ENCODE measurements around the gene NMT1.
A peak's percentile ranks its signal among the peaks of the same experiment; 100 is the strongest.

NMT1 gene

DNA sequence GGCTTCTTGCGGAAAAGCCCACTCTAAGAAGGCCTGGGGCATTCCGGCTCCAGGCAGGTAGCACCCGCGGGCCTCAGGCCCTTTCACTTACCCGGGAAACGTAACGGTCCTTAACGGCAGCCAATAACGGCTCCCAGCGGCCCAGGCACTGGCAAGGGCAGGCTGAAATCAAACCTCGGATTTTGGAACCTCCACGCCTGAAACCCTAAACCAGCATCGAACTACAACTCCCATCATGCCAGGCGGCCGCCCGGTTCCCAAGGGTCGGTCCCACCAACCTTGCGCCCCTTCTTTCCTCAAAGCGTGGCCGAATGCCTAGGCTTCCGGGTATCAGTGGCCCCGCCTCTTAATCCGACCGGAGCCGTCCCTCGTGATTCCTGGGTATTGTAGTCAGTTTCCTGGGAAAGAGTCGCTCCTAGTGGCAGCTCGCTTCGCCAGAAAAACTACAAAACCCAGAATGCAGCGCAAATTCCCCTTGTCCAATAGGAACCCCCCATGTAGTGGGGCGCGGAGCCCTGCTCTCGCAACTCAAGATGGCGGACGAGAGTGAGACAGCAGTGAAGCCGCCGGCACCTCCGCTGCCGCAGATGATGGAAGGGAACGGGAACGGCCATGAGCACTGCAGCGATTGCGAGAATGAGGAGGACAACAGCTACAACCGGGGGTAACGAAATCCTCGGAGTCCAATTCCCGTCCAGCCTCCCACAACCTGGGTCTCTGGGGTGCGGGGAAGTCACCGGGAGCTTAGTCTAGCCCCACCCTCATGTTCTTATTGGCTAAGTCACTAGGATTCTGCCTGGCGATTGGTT lies at the start of gene NMT1:
Gene NMT1 (plus strand): TSS at position 521 of the 809 bp plus-strand sequence. CDS start 13 bp downstream, at position 534.
- peak; percentile 98 to 99 for DNase-seq

DNA sequence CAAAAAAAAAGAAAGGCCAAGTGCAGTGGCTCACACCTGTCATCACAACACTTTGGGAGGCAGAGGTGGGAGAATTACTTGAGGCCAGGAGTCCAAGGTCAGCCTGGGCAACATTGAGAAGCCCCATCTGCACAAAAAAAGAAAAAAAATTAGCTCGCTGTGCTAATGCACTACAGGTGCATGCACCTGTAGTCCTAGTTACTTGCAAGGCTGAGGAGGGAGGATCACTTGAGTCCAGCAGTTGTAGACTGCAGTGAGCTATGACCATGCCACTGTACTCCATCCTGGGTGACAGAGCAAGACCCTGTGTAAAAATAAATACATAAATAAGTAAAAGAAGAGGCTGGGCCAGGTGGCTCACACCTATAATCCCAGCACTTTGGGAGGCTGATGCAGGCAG lies 49.4 kb upstream of the NMT1 start:
- DNase-seq, result no peak

DNA sequence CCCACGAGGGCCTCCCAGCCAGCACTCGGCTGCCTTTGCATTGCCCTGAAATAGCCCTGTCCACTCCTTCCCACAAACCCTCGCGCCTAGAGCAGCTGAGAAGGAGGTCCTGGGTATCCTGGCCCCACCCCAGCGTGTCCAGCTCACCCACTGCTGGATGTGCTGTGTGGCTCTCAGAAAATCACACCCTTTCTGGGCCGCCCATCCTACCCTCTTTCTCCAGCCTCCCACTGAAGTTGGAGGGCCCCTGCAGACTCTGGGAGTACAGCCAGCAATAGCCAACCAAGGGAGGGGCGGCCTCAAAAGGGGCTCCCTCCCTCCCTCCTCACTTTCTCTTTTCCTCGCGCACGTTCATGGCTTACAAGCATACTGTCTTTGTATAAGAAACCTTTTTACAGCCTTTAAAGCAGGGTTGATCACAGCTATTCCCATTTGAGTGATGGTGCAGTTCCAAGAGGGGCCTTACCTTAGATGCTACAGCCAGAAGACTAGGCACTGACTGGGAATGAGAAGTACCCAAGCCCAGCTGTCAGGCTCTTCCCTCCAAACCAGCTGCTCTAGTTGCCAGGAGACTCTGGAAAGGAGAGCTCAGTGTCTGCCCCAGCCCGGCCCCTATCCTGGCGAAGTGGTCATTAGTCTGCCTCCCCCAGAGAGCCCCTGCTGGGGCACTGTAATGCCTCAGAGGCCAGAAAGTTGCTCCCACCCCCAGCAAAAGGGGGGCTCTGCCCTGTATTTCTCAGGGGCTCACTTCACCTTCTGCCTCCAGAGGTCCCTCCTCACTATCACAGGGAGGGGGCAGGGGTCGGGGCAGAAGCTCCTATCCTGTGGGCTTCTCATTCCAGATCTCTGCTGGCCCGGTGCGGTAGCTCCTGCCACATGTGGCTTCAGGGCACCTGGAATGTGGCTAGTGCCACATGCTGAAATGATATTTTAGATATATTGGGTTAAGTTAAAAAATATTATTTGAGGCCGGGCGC lies 47.8 kb upstream of the NMT1 start:
- no peak for DNase-seq

DNA sequence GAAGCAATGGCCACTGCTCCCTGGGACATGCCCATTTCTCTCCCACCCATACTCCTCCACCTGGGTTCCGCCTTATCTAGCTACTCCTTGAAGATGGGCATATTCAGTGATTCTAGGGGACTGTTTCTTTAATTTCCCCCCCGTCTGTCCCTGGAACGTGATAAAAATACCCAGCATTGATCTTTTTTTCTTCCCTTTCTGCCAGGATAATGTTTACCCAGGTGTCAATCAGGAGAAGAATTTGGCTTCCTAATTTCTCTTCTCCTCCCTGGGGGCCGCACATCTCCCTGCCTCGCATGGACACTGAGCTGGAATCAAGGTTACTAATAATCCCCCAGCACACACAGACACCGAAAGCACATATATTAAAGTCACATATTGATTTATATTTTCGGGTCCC lies 44.9 kb upstream of the NMT1 start:
- no peak for DNase-seq

DNA sequence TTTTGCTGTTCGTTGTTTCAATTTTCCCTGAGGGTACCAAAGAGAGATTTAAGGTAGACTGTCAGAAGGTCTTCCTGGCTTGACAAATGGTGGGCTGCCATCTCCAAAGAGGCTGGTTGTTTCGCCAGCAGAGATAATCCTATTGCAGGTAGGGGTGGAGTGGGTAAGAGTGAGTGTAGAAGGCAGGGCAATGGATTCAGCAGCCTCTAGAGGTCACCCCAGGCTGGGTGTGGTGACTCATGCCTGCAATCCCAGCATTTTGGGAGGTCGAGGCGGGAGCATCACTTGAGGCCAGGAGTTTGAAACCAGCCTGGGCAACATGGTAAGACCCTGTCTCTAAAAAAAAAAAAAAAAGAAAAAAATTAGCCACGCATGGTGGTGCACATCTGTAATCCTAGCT lies 44.3 kb upstream of the NMT1 start:
- DNase-seq, result no peak

DNA sequence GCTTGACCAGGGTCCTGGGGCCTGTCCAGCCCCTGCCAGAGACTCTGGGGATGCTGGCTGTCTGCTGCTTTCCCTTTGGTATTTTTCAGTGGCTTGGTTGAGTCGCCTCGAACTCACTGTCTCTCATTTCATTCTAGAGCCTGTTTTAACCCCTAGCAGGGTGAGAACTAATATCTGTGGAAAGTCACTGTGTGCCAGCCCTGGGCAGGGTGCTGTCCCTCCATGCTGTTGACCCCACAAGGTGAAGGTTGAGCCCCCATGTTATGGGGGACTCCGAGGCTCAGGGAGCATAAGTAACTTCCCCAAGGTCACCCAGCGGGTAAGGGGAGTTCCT lies 42.6 kb upstream of the NMT1 start:
- no peak for DNase-seq

DNA sequence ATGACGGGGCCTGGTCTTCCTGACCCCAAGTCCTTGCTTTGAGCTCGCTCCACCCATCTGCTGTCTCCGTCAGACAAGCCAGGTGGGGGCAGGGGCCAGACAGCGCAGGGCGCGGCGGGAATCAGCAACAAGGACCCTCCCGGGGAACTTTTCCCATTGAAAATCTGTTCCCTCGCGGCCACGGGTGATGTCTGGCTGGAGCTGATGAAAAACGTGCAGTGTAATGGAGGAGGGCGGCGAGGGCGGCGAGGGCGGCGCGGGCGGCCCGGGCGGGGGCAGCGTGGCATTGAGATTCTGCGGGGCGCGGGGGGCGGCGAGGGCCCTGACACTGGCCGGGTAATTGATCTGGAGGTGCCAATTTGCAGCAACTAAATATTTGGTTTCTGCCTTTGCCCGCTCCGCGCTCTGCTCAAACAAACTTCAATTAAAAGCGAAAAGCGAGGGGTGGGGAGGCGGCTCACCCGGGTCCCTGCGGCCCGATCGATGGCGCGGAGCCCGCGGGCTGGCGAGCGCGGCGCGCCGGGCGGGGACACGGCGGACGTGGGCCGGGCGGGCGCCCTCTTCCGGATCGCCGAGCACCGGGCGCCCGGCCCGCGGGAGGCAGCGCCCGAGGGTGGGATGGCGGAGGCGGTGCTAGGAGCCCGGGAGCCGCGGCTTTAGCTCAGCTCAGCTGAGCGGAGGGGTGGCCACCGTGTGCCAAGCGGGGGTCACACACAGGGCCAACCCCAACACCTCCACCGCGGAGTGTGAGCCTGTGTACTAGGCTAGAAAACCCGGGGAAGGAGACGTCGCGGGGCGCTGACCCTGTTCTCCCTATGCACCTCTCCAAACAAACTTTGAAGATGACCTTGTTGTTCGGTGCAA lies 42.0 kb upstream of the NMT1 start:
- peak; percentile 40 to 61 for DNase-seq

DNA sequence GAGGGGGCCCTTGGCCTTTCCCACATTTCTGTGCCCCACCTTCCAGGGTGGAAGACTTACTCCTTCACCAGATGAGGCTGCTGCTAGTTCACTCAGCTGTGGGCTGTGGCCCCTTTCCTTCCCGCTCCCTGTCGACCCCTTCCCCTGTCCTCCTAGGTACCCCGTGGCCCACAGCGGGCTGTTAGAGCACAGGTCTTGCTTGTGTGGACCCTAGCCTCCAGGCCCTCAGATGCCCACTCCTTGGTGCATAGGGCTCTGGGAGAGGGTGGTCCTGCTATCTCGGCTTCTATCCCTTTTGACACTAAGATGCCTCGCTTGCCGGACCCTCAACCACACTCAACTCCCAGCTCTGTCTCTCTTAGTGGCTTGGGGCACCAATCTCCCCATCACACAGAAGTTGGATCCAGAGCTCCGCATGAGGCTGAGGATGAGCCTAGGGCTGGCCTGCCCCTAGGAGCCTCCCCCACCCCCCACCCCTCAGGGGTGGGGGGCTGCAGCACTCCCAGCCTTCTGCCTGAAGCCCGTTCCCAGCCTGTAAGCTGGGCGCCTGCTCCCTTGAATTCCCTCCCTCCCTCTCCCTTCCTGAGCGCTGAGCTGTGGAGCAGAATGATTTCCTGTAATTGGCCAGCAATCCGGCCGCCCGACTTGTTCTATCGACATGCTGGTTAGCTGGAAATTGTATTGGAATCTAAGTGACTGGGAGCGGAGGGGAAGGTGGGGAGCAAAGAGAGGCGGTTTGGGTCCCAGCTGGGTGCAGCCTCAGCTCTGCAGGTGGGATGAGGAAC lies 40.6 kb upstream of the NMT1 start:
- DNase-seq, result no peak

DNA sequence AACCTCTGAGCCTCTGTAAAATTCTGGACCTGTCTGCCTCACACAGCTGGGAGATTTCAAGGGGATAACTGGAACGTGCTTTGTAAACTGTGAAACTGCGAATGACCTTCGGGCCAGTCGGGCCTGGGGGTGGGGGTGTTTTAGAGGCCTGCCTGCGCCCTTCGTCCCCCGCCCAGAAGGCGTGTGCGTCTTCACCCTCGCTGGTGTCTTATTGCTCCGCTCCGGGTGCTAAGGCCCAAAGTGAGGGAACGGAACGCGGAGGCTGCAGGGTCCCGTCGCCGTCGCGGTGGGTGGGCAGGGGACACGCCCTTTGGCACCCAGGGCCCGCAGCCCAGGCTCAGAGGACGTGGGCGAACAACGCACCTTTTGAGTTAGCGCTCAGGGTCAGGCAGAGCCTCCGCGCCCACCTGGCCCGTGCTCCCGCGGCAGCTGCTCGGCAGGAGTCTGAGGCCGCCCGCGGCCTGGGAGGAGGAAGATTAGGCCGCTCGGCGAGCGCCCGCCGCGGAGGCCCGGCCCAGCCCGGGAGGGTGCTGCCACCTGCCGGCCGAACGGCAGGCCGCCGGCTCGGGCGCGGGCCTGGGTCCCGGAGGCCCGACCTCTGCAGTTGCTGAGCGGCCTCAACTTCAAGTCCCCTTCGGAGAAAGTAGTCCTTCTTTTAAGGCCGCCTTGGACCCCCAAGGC lies 39.4 kb upstream of the NMT1 start:
- DNase-seq, result peak; percentile 9 to 47

DNA sequence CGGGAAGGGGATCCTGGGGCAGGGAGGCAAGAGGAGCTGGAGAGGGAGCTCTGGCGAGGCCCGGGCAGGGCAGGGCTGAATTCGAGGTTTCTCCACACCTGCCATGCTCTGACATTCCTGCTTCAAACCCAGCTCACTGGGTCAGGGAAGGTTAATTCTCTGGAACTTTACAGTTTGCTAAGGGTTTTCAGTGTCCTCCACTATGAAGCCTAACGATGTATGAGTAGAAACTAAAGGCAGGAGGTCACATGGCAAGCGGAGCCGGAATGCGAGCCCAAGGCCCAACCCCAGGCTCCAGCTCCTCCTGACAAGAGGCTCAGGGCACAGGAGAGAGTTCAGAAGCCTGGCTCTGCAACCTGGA lies 38.8 kb upstream of the NMT1 start:
- DNase-seq, result no peak

DNA sequence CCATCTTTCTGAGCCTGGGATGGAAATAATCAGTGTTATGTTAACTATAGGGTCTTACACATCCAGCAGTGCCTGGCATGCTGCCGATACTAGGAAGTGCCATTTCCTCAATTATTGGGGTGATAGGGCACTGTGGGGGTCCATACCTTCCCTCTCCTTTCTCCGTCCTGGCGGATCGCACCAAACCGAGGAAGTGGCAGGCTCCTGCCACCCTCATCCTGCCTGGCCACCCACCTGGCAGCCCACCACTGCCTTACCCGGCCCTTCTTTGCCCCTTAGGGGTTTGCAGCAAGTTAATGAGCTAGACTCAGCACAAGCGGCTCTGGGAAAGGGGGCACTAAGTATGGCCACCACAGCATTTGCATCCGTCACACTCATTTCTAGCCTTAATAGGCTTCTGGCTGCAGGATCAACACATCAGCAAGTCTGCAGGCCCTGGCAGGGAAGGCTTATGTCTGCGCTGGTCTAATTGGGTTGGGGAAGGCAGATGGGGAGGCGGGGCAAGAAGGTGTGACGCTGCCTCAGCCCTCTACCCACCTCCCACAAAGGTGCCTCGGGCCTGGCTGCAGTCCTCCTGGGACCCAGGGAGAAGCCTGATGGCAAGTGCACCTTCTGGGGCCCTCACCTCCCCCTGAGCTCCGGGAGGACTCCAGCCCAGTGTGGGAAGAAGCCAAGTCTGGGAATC lies 38.3 kb upstream of the NMT1 start:
- no peak for DNase-seq

DNA sequence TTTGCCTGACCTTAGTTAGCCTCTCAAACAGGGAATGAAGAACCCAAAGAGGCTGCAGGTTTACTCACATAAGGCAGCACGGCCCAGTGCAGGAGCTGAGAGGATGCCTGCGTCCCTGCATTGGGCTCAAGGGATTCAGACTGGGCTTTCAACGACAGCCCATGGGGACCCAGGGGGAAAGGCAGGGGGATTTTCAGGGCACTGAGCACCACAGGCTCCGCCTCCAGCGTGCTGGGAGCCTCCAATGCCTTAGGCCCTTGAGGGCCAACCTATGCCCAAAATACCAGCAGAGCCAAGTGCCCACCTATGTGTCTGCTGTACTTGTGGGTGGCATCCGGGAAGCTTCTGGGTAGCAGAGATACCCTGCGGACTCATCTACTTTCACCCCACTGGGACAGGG lies 32.0 kb upstream of the NMT1 start:
- DNase-seq, result no peak

DNA sequence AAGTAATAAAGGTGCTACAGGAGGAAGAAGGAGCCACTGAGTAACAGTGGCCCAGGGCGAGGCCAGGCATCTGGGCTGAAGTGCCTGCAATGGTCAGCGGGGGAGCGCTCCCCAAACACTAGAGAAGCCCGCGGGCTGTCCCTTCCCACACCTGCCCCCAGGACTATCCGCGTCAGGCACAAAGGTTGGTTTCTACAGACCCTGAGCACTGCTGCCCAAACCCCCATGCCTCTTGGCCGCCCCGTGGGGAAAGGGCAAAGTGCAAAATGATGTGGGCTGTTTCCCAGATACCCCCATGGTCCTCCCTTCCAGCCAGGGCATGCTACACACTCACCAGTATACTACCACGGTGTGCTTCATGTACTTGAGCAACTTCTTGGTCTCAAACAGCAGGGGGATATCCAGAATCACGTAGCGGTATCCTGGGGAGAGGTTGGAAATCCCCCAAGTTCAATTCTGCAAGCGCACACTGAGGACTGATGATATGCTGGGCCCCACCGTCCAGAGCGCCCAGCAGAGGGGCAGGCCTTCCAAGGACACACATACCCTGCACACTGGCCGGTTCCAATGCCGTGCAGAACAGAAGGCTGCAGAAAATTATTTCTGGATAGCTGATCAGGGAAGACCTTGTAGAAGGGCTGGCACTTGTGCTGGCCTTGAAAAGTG lies 31.2 kb upstream of the NMT1 start:
- no peak for DNase-seq

DNA sequence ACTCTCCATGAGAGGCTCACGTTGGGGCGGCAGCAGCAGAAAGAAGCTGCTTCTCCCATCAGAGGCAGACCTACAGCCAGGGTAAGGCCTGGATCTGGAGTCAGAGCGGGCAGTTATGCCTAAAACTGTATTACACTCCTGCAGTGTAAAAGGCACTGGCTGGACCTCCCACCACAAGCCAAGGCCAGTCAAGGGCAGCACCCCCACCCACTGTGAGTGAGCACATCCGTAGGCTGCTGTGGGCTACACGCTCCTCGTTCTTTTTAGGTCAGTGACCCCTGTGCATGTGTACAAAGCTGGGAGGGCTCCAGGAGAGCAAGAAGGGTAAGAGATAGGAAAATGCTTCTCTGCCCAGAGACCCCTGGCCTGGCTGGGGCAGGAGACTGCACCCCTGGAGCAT lies 30.4 kb upstream of the NMT1 start:
- no peak for DNase-seq

DNA sequence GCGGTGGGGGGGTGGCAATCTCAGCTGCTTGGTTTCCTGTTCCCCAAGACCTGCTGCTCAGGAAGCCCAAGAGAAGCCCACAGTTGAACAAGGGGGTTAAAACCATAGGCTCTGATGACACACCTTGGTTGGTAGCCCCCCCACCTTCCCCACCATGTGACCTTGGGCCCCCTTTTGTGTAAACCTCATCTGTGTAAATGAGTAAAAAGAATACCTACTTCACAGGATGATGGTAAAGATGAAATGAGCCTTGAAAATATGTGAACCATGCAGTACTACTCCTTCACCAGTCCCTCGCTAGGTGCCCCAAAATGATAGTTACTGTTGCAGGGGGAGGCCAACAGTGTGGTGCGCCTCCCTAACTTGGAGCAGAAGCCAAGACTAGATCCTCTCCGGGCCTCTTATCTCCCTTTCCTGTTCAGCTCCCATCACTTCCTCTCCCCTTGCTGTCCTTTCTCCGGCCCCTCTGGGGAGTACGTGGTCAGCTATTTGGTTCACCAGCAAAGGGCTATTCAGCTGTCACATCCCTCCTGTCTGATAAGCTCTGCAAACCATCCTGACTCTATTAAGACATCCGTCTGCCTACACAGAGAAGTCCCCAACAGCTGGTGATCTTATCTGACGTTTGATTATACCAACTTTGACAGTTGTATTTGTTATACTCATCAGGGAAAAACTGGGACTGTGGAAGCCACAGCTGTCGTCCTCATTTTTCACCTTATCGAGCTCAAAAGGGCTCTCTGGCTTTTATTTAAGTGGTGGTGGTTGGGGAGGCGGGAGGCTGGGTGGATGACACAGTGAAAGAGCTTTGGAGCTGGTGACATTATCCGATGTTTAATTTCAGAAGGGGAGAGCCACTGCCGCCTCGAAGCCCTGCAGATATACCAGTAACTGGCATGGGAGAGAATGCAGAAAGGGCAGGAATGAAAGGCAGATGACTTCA lies 29.6 kb upstream of the NMT1 start:
- no peak for DNase-seq

DNA sequence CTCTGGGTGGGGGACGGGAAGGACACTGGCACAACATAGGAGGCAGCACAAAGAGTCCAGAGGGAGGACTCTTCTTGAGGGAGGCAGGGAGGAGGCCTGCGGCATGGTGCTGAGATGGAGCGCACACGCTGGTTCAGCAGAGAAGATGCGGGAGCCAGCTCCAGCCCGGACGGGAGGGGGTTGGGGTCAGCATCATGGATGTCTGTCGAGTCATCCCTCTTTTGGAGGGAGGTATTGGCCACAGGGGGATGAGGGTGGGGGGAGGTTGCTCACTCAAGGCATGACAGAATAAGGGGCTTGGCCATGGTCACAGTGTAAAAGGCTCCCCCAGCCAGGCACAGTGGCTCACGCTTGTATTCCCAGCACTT lies 29.0 kb upstream of the NMT1 start:
- no peak for DNase-seq

DNA sequence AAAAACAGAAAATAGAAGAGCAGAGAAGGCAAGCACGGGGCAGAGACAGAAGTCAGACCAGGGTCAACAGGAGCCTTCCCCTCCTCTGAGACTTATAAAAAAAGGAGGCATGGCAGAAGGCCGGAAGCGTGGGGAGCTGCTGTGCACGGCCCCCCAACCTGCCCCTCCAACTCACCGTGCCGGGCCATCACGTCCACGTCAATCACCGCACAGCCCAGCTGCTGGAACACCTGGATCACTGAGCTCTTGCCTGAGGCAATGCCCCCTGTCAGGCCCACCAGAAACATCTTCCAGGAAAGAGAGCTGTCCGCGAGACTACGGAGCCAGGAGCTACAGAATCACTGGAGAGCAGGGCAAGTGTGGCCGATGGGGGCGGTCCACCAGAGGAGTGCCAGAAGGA lies 26.5 kb upstream of the NMT1 start:
- DNase-seq, result no peak

DNA sequence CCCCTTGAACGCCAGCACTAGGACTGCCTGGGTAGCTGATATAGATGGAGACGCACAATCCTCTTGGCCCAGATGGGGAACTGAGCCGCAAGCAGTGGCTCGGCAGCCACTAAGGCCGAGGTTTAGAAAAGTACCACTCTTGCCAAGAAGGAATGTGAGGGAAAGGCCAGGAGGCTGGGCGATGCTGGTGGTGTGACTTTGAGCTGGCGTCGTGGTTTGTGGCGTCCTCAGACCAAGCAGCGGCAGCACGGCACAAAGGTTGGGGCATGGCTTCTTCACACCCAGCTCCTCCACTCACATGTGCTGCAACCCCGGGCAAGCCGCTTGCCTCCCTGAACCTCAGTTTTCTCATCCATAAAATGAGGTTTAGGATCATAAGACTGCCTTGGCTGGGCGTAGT lies 25.3 kb upstream of the NMT1 start:
- DNase-seq, result no peak

DNA sequence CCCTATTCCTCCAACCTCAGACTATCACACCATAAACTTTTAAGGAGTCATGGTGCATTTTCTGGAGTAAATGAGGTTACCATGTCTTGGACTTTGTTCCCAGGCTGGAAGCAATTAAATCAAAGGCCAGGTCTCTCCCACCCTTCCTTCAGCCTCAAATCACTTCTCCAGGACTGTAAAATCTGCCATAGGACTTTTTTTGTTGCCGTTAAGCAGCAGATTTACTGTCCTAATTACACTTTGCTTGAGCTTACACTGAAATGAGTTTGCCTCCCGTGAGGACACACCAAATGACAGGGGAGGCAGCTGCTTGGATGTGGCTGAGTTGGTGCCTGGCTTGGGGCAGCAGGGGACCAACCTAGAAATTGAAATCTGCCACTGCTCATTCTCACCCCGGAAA lies 24.4 kb upstream of the NMT1 start:
- no peak for DNase-seq
